Measurements from ENCODE around the gene PLLP.

Gene PLLP, protein sequence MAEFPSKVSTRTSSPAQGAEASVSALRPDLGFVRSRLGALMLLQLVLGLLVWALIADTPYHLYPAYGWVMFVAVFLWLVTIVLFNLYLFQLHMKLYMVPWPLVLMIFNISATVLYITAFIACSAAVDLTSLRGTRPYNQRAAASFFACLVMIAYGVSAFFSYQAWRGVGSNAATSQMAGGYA

DNA sequence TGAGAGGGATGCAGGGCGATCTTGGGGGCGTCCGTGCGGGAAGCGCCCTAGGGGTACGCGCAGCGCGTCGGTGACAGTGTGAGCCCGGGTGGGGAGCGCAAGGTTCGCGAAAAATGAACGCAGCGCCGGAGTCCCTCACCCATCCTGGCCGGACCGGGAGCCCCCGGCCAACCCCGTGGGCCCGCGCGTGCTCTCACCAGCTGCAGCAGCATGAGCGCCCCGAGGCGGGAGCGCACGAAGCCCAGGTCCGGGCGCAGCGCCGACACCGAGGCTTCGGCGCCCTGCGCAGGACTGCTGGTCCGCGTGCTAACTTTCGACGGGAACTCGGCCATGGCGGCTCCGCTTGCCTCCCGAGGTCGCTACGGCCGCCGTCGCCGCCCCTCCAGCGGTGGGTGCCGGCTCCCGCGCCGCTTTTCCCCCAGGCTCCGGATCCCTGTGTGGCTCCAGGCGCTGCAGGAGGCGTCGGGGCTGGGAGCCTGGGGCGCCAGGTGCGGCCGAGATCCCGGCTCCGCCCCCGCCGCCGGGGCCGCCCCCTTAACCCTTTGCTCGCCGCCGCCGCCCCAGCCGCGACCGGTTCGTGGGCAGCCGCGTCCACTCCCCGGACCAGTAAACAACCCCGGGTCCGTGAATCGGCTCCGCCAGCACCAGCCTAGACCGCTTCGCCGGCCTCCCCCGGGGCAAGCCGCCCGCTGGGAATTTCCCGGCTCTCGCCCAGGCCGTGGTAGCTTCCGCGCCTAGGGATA, at the start of gene PLLP:
Gene PLLP, minus strand, starts transcription at position 464 of the 743 bp plus-strand sequence. Its CDS starts 132 bp downstream, at position 332.
- no peak for DNase-seq (ENCODE audit: low read depth)

DNA sequence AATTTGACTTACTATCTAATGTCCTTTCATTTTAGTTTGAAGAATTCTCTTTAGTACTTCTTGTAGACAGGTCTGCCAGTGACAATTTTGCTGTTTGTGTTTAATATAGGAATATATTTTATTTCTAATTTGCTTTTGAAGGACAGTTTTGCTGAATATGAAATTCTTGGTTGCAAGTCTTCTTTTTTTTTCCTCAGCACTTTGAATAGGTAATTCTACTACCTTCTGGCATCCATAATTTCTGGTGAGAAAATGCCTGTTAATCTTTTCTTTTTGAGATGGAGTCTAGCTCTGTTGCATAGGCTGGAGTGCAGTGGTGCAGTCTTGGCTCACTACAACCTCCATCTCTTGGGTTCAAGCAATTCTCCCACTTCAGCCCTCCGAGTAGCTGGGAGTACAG, 48.9 kb upstream of the PLLP start:
- no peak for DNase-seq (ENCODE audit: low read depth)

DNA sequence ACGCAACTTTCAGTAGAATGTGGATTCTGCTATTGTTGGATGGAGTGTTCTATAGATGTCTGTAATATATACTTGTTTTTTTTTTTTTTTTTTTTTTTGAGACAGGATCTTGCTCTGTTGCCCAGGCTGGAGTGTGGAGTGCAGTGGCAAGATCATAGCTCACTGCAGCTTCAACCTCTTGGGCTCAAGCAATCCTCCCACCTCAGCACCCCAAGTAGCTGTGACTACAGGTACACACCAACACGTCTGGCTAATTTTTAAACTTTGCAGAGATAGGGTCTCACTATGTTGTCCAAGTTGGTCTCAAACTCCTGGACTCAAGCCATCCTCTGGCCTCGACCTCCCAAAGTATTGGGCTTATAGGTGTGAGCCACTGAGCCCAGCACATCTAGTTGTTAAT, 46.9 kb upstream of the PLLP start:
- DNase-seq (ENCODE audit: low read depth): no peak

DNA sequence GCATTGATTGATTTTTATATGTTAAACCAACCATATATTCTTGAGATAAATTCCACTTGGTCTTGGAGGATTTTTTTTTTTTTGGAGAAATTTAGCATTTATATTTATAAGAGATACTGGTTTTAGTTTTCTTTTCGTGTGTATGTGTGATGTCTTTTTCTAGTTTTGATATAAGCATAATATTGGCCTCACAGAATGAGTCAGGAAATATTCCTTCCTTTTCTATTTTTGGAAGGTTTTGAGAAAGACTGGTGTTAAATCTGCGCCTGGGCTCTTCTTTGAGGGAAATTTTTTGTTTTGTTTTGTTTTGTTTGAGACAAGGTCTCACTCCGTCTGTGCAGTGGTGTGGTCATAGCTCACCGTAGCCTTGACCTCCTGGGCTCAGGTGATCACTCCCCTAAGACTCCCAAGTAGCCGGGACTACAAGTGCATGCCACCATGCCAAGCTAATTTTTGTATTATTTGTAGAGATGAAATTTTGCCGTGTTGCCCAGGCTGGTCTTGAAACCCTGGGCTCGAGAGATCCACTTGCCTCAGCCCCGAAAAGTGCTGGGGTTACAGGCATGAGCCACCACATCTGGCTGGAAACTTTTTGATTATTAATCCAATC, 45.4 kb upstream of the PLLP start:
- DNase-seq (ENCODE audit: low read depth): no peak

DNA sequence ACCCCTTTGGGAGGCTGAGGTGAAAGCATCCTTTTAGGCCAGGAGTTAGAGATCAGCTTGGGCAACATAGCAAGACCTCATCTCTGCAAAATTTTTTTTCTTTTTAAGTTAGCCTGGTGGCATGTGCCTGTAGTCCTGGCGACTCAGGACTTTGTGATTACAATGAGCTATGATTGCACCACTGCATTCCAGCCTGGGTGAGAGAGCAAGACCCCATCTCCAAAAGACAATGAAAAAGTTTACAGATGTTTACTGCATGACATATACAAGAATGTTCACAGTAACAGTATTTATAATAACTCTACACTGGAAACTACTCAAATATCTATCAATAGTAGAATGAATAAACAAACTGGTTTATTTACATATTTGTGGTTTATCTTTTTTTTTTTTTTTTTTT, 41.0 kb upstream of the PLLP start:
- DNase-seq (ENCODE audit: low read depth): no peak

DNA sequence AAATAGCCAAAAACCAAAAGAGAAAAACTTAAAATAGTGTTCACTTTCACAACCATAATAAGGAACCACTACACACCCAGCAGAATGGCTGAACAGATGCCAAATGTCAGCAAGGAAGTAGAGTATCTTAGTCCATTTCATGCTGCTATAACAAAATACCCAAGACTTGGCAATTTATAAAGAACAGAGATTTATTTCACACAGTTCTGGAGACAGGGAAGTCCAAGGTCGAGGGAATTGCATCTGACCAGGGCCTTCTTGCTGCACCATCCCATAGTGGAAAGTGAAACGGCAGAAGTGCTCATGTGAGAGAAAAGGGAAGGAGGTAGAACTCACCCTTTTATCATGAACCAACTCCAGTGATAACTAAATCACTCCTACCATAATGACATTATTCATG, 40.3 kb upstream of the PLLP start:
- DNase-seq (ENCODE audit: low read depth): no peak

DNA sequence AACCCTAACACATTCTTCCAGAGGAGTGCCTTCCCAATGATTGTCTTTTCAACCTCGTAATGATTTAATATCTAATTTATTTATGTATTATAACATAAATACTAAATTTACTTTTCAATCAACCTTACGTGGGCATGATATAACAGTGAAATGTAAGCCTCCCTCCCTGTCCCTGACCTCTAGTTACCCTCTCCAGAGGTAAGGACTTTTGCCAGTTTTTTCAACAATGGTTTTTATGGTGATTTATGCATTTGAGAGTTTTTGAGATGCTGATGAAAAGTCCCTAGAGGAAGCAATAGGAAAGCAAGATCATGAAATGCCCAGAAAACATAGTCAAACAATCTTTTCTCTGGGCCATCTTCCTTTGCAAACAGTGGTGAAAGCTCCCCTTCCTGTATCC, 35.2 kb upstream of the PLLP start:
- no peak for DNase-seq (ENCODE audit: low read depth)

DNA sequence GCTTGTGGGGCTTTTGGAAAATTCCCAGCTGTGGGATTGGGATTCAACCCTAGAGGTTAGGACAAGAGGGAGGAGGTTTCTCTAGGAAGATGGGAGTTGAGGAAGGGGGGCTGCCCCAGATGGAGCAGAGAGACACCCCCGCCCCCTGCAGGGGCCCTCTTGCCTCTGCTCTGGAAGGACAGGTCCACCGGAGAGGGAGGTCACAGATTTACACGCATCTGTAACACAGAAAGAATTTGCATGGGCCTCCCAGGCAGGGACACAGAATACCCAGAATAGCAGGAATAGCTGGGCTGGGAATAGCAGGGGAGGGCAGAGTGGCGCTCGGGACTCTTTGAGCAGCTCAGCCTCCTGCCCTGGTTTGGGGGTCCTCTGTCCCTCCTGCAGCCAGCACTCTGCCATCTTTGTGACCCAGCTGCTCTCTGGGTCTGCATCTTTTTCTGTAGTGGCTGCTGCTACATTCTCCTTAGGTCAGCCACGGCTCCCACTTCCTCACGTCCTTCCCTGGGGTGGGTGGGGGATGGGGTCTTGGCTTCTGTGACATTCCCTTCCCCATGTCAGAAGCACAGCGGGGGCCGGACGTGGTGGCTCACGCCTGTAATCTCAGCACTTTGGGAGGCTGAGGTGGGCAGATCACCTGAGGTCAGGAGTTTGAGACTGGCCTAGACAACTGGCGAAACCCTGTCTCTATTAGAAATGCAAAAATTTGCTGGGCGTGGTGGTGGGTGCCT, 33.9 kb upstream of the PLLP start:
- DNase-seq (ENCODE audit: low read depth): no peak

DNA sequence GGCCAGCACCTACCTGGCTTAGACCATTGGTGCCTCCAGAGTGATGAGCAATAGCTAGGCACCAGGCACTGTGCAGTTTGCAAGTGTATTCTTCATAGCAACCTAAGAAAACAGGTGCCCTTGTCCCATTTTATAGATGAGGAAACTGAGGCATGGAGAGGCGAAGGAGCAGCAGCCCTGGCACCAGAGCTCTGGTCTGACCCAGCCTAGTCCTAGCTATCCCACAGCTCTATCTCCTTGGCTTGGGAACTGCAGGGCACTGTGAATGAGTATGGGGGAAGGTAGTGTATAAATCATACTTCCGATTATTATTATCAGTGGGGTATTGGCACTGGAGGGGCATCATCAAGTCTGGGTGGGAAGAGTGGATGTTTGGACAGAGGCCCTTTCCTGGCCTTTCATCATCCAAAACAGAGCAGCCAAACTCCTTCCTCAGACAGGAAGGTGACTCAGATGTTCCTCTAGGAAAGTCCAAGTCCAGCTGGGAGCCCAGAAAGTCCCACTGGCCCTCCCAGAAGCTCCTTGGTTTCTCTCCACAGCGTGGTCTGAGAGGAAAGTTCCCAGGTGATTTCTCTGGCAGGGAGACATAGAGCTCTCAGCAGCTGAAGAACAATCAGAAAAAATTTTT, 32.0 kb upstream of the PLLP start:
- no peak for DNase-seq (ENCODE audit: low read depth)

DNA sequence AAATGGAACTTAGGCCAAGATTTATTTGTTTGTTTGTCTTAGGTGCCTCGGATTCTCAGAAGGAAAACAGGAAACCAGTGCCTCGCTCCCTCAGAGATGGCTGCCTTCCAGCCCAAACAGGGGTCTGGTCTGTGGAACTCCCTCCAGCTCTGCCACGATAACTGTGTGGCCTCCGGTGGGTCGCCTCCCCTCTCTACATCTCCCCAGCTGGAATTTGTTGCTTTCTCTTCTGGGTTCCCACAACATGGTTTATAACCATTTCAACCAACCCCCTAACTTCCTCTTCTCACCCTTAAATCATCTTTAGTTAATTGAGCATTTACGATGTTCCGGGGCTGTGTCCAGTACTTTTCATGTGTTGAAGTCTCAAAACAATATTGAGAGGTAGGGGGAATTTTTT, 30.9 kb upstream of the PLLP start:
- no peak for DNase-seq (ENCODE audit: low read depth)

DNA sequence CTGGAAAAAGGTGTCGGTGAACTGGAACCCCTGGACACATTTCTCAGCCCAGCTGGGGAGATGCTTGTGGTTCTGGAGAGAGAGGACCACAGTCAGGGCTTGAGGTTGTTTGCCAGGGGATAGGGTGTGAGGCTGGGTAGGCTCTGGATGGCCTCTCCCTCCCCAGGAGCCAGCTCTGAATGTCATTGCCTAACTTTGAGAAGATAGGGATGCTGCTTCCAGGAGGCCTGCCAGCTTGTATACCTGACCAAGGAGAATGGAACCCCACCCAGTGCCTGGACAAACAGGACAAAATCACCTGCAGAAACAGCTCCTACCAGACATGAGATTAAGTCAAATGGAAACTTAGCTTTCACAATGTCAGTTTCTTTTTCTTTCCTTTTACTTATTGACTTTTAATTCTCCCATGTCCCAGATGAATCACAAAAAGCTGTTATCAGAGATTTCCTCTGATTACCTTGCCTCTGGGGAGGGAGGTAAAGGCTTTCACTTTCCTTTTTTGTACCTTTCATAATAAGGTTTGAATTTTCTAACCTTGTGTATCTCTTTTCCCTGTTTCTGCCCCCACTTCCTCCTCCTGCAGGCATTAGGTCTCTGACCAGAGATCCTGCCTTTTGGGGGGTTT, 29.8 kb upstream of the PLLP start:
- DNase-seq (ENCODE audit: low read depth): no peak

DNA sequence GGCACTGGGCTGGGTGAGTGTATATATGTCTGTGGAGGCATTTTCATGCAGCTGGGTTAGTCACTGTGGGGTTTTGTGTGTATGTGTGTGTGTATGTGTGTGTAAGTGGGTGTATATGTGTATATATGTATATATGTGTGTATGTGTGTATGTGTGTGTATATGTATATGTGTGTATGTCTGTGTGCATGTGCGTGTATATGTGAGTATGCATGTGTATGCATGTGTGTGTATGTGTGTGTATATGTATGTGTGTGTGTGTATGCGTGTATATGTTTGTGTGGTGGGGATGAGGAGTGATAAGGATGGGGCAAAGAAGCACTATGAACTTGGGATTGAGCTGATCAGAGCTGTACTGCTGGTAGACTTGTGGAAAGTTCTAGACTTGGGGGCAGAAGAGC, 29.0 kb upstream of the PLLP start:
- no peak for DNase-seq (ENCODE audit: low read depth)

DNA sequence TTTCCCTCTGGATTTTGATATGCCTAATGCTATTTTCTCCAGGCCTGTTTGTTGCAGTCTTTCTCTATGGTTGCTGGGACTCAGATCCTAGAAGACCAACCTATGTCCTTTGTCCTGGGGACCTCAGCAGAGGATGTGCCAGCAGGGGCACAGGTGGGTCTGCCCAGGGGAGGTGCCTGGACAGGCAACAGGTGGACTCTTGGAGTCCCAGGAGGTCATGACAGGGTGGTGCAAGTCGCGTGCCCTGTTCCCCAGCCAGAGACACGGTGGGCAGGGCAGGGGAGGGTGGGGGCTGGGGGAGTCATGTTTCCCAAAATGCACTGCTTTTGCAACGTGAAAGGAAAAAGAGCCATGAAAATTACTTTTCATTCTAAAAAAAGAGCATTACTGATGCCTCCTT, 26.3 kb upstream of the PLLP start:
- no peak for DNase-seq (ENCODE audit: low read depth)

DNA sequence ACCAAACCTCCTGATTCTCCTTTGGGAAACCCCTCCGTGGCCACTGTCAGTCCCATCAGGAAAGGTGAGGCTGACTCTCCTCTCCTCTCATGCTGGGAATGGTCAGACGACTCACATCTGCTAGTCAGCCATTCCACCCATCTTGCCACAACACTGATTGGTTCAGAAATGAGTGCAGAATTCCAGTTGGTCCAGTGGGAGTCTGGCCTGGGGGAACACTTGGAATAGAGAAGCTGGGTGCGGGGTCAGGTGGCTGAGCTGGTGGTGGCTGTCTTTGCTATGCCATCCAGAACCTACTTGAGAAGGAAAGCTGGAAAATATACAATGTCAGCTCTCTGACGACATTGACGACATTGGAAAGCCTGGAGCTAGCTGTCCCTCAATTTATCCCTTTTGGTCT, 23.6 kb upstream of the PLLP start:
- DNase-seq (ENCODE audit: low read depth): no peak

DNA sequence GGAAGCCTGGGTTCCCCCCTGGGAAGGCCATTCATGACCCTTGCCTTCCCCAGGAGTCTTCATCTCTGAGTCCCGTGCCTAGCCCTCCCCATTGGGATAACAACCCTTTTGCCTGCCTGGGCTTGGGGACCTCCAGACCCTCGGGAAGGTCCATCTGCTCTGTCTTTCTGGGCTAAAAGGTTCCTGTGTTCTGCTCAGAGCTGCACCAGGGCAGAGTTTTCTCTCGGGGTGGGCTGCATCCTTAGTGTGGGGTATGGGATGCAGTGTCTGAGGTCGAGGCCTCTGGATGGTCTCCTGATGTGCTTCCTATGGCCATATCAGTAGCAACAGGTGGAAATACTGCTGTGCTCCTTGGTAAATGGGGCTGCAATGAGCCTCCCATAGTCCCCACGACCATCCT, 22.9 kb upstream of the PLLP start:
- no peak for DNase-seq (ENCODE audit: low read depth)

DNA sequence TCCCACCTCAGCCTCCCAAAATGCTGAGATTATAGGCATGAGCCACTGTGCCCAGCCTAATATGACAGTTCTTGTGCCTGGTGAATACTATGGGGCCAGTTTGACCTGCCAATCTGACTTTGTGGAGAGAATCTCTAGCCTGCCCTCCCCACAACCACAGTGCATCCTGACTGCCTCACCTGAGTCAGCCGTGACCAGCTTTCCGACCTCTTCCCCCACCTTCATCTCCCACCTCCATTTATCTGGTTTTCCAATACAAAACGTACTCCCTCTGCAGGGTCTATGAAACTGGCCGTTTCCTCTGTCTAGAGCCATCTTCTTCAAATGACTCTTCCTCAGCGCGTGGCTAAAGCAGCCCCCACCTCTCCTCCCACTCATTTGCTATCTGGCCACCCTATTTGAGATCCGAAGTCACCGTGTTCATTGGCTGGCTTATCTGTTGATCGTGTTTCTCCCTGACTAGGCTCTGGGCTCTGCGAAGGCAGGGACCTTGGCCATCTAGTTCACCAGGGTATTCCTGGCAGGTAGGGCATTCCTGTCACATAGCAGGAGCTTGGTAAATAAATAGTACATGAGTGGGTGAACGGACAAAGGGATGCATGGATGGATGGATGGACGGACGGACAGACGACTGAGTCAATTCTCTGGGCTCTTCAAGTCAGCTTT, 22.3 kb upstream of the PLLP start:
- no peak for DNase-seq (ENCODE audit: low read depth)

DNA sequence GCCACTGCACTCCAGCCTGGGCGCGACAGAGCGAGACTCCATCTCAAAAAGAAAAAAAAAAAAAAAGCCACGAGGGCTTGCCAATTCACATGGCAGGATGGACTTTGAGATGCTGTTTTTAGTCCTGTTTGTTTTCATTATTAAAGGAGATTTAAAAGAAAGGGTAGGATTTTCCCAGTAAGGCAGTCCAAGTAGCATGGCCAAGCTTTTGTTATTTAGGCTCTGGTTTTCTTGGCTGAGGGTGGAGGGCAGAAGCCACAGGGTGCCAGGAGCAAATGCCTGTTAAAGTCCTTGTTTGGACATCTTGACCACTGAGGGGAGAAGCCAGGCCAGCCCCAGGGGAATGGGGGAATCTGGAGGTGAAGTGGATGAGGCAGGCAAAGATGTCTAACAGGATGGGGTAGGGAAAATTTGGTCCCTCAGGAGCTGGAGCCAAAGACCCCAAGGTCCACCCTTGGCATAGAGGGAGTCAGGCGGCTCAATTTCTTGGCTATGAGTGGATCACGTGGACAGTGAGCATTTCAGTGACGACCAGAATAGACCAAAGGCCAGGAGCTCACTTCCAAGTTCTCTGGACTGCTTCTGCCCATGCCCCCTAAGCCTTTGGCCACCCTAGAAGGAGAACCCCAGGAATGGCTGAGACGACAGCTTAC, 20.8 kb upstream of the PLLP start:
- DNase-seq (ENCODE audit: low read depth): no peak

DNA sequence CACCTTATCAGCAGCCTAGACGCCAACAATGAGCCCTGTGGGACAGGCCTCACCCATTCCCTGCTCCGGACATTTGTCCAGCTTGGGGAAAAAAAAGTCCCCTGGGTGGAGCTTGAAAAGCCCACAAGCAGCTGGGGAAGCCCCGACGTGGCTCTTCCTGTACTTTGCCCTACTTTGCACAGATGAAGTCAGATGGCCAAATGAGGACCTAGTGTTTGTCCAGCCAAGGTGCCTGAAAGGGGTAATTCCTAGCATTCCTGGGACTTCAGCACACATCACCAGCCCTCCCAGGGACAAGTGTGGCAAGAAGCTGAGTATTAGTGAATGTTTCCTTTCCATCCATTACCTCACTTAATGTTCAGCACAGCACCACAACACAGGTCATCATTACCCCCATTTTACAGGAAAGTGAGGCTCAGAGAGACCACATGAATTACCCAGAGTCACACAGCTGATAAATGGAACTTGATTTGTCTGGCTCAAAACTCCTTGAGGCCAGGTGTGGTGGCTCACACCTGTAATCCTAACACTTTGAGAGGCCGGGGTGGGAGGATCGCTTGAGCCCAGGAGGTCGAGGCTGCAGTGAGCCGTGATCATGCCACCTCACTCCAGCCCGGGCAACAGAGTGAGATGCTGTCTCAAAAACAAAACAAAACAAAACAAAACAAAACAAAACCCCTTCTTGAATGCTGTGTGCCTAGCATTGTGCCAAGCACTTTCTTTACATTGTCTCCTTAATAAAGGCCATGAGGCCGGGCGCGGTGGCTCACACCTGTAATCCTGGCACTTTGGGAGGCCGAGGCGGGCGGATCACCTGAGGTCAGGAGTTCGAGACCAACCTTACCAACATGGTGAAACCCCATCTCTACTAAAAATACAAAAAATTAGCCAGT, 19.9 kb upstream of the PLLP start:
- DNase-seq (ENCODE audit: low read depth): no peak

DNA sequence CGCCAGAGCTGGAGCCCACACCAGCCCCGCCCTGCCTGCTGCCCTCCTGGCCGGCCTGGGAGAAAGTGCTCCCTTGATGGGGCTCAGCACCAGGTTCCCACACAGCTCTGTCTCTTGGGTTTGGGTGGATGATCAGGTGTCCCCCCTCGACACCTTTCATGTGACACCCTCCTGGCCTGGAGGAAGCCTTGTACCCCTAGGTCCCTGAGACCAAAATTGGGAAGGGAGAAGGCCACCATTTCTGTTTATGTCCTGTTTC, 19.4 kb upstream of the PLLP start:
- no peak for DNase-seq (ENCODE audit: low read depth)

All from stimulated activated CD8-positive, alpha-beta memory T cell treated with anti-CD3 and anti-CD28 coated beads, Interleukin-15, amount 100 ng/mL, for 24 hours (primary cell).